HepG2 (cell line): ENCODE data around the gene ITGA2. TPM values are rescaled to one million over a fixed set of nuclear protein-coding genes. Genes with fewer than 3 reads are reported as not detected.

Source experiments
- FOXJ3 ChIP-seq: sonication (generic); formaldehyde crosslinking; IDR thresholded peaks from 2 replicates; pipeline ENCODE4 v1.4.0; 2020; ENCODE audit warnings: missing genetic modification reagents, mild to moderate bottlenecking, borderline replicate concordance
- IKZF4 ChIP-seq: sonication (generic); formaldehyde crosslinking; IDR thresholded peaks from 2 replicates; pipeline ENCODE4 v1.5.1; 2020; ENCODE audit warnings: borderline replicate concordance, mild to moderate bottlenecking, low read depth, missing genetic modification reagents; ENCODE audit errors: not compliant biosample characterization
- KDM6A ChIP-seq: IDR thresholded peaks from 2 replicates; pipeline ENCODE4 v1.6.1; 2016; ENCODE audit warnings: low read depth
- KLF12 ChIP-seq: sonication (generic); formaldehyde crosslinking; IDR thresholded peaks from 2 replicates; pipeline ENCODE4 v1.4.0; 2020; ENCODE audit warnings: missing genetic modification reagents, borderline replicate concordance
- U2AF2 ChIP-seq: fragments of 200-400 bp; formaldehyde crosslinking; IDR thresholded peaks from 2 replicates; pipeline ENCODE4 v1.6.1; 2017; ENCODE audit warnings: low read depth, mild to moderate bottlenecking, low read length
- XBP1 ChIP-seq: sonication (generic); formaldehyde crosslinking; IDR thresholded peaks from 2 replicates; pipeline ENCODE4 v1.5.0; 2020; ENCODE audit warnings: missing genetic modification reagents
- ZBTB38 ChIP-seq: sonication (generic); formaldehyde crosslinking; IDR thresholded peaks from 2 replicates; pipeline ENCODE4 v1.5.1; 2020; ENCODE audit warnings: mild to moderate bottlenecking, missing genetic modification reagents
- ZNF24 ChIP-seq: fragments of 450-650 bp; IDR thresholded peaks from 2 replicates; pipeline ENCODE4 v1.6.1; 2017; ENCODE audit warnings: antibody characterized with exemption, mild to moderate bottlenecking
- ZNF343 ChIP-seq: sonication (generic); formaldehyde crosslinking; IDR thresholded peaks from 2 replicates; pipeline ENCODE4 v1.4.0; 2020; ENCODE audit warnings: mild to moderate bottlenecking, missing genetic modification reagents
- ZNF496 ChIP-seq: sonication (generic); formaldehyde crosslinking; IDR thresholded peaks from 2 replicates; pipeline ENCODE4 v1.8.1; 2023; ENCODE audit warnings: mild to moderate bottlenecking, moderate library complexity, missing genetic modification reagents; ENCODE audit not compliant: insufficient replicate concordance
- ZNF644 ChIP-seq: IDR thresholded peaks from 2 replicates; pipeline ENCODE4 v1.6.1; 2016; ENCODE audit warnings: low read depth
- ZNF660 ChIP-seq: sonication (generic); formaldehyde crosslinking; IDR thresholded peaks from 2 replicates; pipeline ENCODE4 v1.5.1; 2020; ENCODE audit warnings: mild to moderate bottlenecking, low read depth, missing genetic modification reagents, borderline replicate concordance
- ZNF746 ChIP-seq: sonication (generic); formaldehyde crosslinking; IDR thresholded peaks from 2 replicates; pipeline ENCODE4 v1.8.0; 2022; ENCODE audit warnings: mild to moderate bottlenecking, missing genetic modification reagents
- polyA plus RNA-seq, 8 experiments: library from polyadenylated mRNA; depleted of rRNA in 3 of 8; stranded (reverse) in 7 of 8; unstranded in 1 of 8; fragments of >200 nt; fragmentation: Illumina TruSeq in 4 of 8; extraction: Trizol in 4 of 8; gene quantifications; 2 replicates each; pipeline versions ENCODE4 v1.2.1 to v1.2.3, GENCODE V29; 2011 to 2016; ENCODE audit warnings: low read depth in 4 of 8, missing spikeins in 1 of 8, mixed read lengths in 1 of 8; ENCODE audit not compliant: insufficient read depth in 1 of 8
- total RNA-seq, 5 experiments: library from RNA; depleted of rRNA; stranded (reverse); fragments of >200 nt; fragmentation: Illumina TruSeq; extraction: Trizol; gene quantifications; 2 replicates each; pipeline ENCODE4 v1.2.3, GENCODE V29; 2016; ENCODE audit warnings: low read depth in 1 of 5
- TF ChIP-seq, protein P1 (sequence below): IDR thresholded peaks from 2 replicates; pipeline ENCODE4 v1.6.1; 2012; ENCODE audit warnings: low read depth, low read length, improper control_type of control experiment
- TF ChIP-seq, protein P2 (sequence below): sonication (generic); formaldehyde crosslinking; IDR thresholded peaks from 2 replicates; pipeline ENCODE4 v1.5.1; 2020; ENCODE audit warnings: mild to moderate bottlenecking, missing genetic modification reagents, borderline replicate concordance
- TF ChIP-seq, protein P3 (sequence below): sonication (generic); formaldehyde crosslinking; IDR thresholded peaks from 2 replicates; pipeline ENCODE4 v1.8.0; 2022; ENCODE audit warnings: mild to moderate bottlenecking, missing genetic modification reagents
- TF ChIP-seq, protein P4 (sequence below): IDR thresholded peaks from 2 replicates; pipeline ENCODE4 v1.4.0; 2020; ENCODE audit warnings: mild to moderate bottlenecking, missing genetic modification reagents

ITGA2 gene
- total and polyA plus RNA-seq, 2 of the 13 experiments (the other 11 are each of a cell fraction or from before 2014, with no cell fraction given) = 15.8 to 58.3 TPM

DNA sequence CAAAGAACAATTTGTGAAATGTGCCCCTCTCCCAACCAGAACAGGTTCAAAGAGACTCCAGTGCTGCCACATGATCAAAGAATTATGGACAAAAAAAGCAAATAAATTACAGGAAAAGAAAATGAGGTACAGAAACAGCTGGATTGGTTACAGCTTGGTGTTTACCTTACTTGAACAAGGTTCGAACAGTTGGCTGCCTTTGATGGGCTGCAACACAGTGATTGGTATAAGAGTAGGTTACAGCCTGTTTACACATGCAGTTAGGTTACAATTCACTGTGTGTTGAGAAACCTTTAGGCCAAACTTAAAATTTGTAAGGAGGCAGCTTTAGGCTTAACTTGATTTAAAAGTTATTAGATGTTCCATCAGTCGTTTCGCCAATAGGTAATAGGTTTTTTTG lies 123.8 kb downstream of the ITGA2 start (continued):
- TF ChIP-seq, protein P1, sequence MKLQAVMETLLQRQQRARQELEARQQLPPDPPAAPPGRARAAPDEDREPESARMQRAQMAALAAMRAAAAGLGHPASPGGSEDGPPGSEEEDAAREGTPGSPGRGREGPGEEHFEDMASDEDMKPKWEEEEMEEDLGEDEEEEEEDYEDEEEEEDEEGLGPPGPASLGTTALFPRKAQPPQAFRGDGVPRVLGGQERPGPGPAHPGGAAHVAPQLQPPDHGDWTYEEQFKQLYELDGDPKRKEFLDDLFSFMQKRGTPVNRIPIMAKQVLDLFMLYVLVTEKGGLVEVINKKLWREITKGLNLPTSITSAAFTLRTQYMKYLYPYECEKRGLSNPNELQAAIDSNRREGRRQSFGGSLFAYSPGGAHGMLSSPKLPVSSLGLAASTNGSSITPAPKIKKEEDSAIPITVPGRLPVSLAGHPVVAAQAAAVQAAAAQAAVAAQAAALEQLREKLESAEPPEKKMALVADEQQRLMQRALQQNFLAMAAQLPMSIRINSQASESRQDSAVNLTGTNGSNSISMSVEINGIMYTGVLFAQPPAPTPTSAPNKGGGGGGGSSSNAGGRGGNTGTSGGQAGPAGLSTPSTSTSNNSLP = no peak
- TF ChIP-seq, protein P2, sequence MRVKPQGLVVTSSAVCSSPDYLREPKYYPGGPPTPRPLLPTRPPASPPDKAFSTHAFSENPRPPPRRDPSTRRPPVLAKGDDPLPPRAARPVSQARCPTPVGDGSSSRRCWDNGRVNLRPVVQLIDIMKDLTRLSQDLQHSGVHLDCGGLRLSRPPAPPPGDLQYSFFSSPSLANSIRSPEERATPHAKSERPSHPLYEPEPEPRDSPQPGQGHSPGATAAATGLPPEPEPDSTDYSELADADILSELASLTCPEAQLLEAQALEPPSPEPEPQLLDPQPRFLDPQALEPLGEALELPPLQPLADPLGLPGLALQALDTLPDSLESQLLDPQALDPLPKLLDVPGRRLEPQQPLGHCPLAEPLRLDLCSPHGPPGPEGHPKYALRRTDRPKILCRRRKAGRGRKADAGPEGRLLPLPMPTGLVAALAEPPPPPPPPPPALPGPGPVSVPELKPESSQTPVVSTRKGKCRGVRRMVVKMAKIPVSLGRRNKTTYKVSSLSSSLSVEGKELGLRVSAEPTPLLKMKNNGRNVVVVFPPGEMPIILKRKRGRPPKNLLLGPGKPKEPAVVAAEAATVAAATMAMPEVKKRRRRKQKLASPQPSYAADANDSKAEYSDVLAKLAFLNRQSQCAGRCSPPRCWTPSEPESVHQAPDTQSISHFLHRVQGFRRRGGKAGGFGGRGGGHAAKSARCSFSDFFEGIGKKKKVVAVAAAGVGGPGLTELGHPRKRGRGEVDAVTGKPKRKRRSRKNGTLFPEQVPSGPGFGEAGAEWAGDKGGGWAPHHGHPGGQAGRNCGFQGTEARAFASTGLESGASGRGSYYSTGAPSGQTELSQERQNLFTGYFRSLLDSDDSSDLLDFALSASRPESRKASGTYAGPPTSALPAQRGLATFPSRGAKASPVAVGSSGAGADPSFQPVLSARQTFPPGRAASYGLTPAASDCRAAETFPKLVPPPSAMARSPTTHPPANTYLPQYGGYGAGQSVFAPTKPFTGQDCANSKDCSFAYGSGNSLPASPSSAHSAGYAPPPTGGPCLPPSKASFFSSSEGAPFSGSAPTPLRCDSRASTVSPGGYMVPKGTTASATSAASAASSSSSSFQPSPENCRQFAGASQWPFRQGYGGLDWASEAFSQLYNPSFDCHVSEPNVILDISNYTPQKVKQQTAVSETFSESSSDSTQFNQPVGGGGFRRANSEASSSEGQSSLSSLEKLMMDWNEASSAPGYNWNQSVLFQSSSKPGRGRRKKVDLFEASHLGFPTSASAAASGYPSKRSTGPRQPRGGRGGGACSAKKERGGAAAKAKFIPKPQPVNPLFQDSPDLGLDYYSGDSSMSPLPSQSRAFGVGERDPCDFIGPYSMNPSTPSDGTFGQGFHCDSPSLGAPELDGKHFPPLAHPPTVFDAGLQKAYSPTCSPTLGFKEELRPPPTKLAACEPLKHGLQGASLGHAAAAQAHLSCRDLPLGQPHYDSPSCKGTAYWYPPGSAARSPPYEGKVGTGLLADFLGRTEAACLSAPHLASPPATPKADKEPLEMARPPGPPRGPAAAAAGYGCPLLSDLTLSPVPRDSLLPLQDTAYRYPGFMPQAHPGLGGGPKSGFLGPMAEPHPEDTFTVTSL = peak; percentile 64; the same call in 1 of the 2 replicates
- TF ChIP-seq ZNF660 (CRISPR knock-in tag) (no peak), KLF12 (CRISPR knock-in tag) (no peak), U2AF2 (no peak), ZNF644 (CRISPR knock-in tag) (peak; percentile 73; the same call in 1 of the 2 replicates), IKZF4 (CRISPR knock-in tag) (no peak), ZNF343 (CRISPR knock-in tag) (no peak), ZBTB38 (CRISPR knock-in tag) (no peak), XBP1 (CRISPR knock-in tag) (no peak), ZNF746 (no peak), FOXJ3 (peak; percentile 54; the same call in 1 of the 2 replicates), KDM6A (CRISPR knock-in tag) (no peak), ZNF496 (CRISPR knock-in tag) (no peak), ZNF24 (no peak)
- TF ChIP-seq, protein P3, sequence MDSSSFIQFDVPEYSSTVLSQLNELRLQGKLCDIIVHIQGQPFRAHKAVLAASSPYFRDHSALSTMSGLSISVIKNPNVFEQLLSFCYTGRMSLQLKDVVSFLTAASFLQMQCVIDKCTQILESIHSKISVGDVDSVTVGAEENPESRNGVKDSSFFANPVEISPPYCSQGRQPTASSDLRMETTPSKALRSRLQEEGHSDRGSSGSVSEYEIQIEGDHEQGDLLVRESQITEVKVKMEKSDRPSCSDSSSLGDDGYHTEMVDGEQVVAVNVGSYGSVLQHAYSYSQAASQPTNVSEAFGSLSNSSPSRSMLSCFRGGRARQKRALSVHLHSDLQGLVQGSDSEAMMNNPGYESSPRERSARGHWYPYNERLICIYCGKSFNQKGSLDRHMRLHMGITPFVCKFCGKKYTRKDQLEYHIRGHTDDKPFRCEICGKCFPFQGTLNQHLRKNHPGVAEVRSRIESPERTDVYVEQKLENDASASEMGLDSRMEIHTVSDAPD (CRISPR knock-in tag) = no peak
- TF ChIP-seq, protein P4, sequence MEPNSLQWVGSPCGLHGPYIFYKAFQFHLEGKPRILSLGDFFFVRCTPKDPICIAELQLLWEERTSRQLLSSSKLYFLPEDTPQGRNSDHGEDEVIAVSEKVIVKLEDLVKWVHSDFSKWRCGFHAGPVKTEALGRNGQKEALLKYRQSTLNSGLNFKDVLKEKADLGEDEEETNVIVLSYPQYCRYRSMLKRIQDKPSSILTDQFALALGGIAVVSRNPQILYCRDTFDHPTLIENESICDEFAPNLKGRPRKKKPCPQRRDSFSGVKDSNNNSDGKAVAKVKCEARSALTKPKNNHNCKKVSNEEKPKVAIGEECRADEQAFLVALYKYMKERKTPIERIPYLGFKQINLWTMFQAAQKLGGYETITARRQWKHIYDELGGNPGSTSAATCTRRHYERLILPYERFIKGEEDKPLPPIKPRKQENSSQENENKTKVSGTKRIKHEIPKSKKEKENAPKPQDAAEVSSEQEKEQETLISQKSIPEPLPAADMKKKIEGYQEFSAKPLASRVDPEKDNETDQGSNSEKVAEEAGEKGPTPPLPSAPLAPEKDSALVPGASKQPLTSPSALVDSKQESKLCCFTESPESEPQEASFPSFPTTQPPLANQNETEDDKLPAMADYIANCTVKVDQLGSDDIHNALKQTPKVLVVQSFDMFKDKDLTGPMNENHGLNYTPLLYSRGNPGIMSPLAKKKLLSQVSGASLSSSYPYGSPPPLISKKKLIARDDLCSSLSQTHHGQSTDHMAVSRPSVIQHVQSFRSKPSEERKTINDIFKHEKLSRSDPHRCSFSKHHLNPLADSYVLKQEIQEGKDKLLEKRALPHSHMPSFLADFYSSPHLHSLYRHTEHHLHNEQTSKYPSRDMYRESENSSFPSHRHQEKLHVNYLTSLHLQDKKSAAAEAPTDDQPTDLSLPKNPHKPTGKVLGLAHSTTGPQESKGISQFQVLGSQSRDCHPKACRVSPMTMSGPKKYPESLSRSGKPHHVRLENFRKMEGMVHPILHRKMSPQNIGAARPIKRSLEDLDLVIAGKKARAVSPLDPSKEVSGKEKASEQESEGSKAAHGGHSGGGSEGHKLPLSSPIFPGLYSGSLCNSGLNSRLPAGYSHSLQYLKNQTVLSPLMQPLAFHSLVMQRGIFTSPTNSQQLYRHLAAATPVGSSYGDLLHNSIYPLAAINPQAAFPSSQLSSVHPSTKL = peak; percentile 51; the same call in 1 of the 2 replicates
